ENCODE measurements around the gene GOLGA7B. TPM values are rescaled to one million over a fixed set of nuclear protein-coding genes. Genes with fewer than 3 reads are reported as not detected.
A peak's percentile ranks its signal among the peaks of the same experiment; 100 is the strongest.
"Not testable (repeated sequence)": the region's sequence is repeated elsewhere in the genome, so short reads cannot be mapped to it uniquely, and the experiment has no call there.

GOLGA7B gene
- total RNA-seq, 4 donors from 2014 or later = 12.0 to 27.9 (median 19.4) TPM

DNA sequence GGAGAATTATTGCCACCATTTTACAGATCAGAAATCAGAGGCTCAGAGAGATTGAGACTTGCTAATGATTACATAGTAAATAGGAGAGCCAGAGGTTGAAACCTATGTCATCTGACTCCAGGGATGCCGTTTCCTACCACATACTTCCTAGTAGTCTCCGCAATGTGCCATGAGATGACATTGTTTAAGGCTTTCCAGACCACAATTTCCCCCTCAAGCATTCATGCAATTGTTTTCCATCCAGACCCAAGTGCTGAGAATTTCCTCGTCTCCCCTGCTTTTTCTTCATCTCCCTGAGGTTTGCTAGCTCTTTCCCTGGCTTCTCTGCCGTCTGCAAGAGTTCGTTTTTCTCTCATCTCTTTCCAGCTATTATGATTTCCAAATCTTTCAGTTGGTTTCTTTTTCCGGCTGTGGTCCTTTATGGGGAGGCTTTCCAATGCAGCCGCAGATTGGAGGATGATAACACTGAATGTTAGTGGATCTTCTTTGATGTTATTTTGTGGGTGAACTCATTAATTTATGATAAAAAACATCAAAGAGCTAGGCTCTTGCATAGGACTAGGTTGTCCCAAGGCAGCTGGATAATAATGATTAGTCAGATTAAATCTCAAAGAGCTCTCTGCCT, 6.9 kb upstream of the GOLGA7B start:
- H3K36me3 ChIP-seq = no peaks in the 10 kb centered on the region
- no peak for TF ChIP-seq POLR2A (IDR thresholded peaks at IDR 0.05)
- H3K27ac ChIP-seq = no peak overlapping the region
- H3K4me1 ChIP-seq = peaks cover 6% of the 10 kb centered on the region
- H3K9me3 ChIP-seq = no peaks in the 10 kb centered on the region
- 40% methylated on average over 7 of the region's 7 CpGs for WGBS
- H3K4me3 ChIP-seq = no peak overlapping the region
- DNase-seq (ENCODE audit: low spot score in 2 of 2) = no peak
- H3K27me3 ChIP-seq = no peaks in the 10 kb centered on the region

DNA sequence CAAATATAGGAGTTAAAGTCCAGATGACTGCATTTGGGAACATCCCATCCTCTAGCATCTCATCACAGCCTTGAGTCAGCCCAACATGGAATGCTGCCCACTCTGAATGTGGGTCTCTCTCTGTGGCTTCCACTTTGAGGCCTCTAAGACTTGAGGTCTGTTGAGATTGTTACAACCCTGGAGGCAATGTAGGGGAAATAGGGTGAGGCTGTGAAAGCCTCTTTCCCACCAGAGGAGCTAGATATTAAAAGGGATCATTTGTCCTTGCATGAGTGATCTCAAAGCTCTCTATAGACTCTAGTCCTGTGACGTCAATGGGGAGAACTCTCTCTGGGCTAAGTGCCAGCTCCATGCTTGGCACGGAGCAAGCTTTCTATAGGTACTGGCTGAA, 6.4 kb upstream of the GOLGA7B start:
- no peak overlapping the region for H3K27ac ChIP-seq
- H3K4me1 ChIP-seq = peaks cover 6% of the 10 kb centered on the region
- no peak for DNase-seq (ENCODE audit: low spot score in 2 of 2)
- H3K36me3 ChIP-seq = no peaks in the 10 kb centered on the region
- H3K27me3 ChIP-seq = no peaks in the 10 kb centered on the region
- no peak overlapping the region for H3K4me3 ChIP-seq
- 13% methylated on average over 2 of the region's 2 CpGs for WGBS
- TF ChIP-seq POLR2AphosphoS5 (IDR thresholded peaks at IDR 0.05) (no peak), POLR2A (IDR thresholded peaks at IDR 0.05) (no peak), EP300 (IDR thresholded peaks at IDR 0.05) (no peak)
- TF ChIP-seq, protein P1, sequence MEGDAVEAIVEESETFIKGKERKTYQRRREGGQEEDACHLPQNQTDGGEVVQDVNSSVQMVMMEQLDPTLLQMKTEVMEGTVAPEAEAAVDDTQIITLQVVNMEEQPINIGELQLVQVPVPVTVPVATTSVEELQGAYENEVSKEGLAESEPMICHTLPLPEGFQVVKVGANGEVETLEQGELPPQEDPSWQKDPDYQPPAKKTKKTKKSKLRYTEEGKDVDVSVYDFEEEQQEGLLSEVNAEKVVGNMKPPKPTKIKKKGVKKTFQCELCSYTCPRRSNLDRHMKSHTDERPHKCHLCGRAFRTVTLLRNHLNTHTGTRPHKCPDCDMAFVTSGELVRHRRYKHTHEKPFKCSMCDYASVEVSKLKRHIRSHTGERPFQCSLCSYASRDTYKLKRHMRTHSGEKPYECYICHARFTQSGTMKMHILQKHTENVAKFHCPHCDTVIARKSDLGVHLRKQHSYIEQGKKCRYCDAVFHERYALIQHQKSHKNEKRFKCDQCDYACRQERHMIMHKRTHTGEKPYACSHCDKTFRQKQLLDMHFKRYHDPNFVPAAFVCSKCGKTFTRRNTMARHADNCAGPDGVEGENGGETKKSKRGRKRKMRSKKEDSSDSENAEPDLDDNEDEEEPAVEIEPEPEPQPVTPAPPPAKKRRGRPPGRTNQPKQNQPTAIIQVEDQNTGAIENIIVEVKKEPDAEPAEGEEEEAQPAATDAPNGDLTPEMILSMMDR (IDR thresholded peaks at IDR 0.05) = no peak
- H3K9me3 ChIP-seq = no peaks in the 10 kb centered on the region

DNA sequence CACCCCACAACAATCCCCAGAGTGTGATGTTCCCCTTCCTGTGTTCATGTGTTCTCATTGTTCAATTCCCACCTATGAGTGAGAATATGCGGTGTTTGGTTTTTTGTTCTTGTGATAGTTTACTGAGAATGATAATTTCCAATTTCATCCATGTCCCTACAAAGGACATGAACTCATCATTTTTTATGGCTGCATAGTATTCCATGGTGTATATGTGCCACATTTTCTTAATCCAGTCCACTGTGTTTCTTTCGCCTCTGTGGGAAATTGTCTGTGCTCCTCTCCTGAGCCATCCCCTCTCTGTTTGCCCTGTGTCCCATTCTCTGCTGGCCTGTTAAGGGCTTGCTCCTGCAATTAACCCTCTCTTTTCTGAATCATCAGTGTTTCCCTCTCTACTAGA, 5.7 kb upstream of the GOLGA7B start:
- H3K27me3 ChIP-seq; H3K27ac ChIP-seq; DNase-seq (ENCODE audit: low spot score in 2 of 2); H3K36me3 ChIP-seq; H3K4me3 ChIP-seq; H3K9me3 ChIP-seq; H3K4me1 ChIP-seq: not testable (repeated sequence)
- 95% methylated on average over 1 of the region's 2 CpGs for WGBS

DNA sequence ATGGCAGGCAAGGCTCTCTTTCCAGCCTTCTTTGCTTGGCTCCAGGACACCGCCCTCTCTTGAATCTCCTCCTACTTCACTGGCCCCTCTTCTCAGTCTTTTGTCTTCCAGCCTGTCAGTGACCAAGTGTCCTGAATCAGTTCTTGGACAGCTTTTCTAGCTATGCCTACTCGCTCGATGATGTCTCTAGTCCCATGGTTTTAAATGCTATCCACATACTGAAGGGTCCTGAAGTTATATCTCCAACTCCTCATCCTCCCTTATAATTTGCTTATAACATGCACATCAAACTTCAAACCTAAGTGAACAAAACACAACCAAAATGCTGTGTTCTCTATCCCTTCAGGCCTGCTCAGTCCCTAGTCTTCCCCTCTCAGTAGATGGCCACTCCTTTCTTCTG, 5.0 kb upstream of the GOLGA7B start:
- Histone ChIP-seq H3K9me3 (no peaks in the 10 kb centered on the region), H3K4me1 (peaks cover 16% of the 10 kb centered on the region), H3K27me3 (no peaks in the 10 kb centered on the region), H3K4me3 (no peak overlapping the region), H3K36me3 (no peaks in the 10 kb centered on the region), H3K27ac (no peak overlapping the region)
- no peak for TF ChIP-seq POLR2AphosphoS5 (IDR thresholded peaks at IDR 0.05)
- TF ChIP-seq POLR2A (IDR thresholded peaks at IDR 0.05) = no peak
- no peak for TF ChIP-seq EP300 (IDR thresholded peaks at IDR 0.05)
- TF ChIP-seq, protein P1 (IDR thresholded peaks at IDR 0.05) = no peak
- DNase-seq (ENCODE audit: low spot score in 2 of 2) = no peak
- WGBS = 91% methylated on average over 3 of the region's 3 CpGs

DNA sequence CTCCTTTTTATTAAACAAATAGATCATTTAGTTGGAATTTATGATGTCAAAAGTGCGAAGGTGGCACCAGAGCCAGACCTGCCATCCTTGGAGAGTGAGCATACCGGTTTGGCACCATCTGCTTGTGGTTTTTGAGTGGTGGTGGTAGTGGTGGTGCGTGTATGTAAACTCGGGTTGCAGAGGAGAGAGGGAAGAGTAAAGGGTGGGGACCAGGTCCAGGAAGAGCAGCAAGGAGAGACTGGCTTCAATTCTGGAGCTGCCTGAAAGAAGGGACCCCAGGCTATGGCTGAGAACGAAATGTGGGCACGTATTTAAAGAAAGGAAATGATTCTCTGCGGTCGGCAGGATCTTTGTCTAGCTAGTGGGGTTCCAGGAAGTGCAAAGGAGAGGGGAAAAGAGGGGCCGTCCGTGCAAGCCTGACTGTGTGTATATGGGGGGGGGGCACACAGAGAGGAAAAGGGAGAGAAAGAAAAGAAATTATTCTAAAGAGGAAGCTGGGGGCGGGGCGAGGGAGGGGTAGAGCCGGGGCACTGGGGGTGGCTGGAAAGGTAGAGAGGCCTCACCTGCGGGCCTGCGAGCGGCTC, 448 bp upstream of the GOLGA7B start:
- peaks cover 31% of the 10 kb centered on the region for H3K4me1 ChIP-seq
- no peaks in the 10 kb centered on the region for H3K36me3 ChIP-seq
- H3K27me3 ChIP-seq = peaks cover 30% of the 10 kb centered on the region
- TF ChIP-seq, protein P1 (IDR thresholded peaks at IDR 0.05) = no peak
- TF ChIP-seq EP300 (IDR thresholded peaks at IDR 0.05) = no peak
- no peak for TF ChIP-seq POLR2AphosphoS5 (IDR thresholded peaks at IDR 0.05)
- no peak for TF ChIP-seq POLR2A (IDR thresholded peaks at IDR 0.05)
- DNase-seq (ENCODE audit: low spot score in 2 of 2) = no peak
- no peaks in the 10 kb centered on the region for H3K9me3 ChIP-seq
- H3K4me3 ChIP-seq = peak overlapping the region; percentile 72
- WGBS = 6% methylated on average over 16 of the region's 16 CpGs
- peak overlapping the region; percentile 42 for H3K27ac ChIP-seq

DNA sequence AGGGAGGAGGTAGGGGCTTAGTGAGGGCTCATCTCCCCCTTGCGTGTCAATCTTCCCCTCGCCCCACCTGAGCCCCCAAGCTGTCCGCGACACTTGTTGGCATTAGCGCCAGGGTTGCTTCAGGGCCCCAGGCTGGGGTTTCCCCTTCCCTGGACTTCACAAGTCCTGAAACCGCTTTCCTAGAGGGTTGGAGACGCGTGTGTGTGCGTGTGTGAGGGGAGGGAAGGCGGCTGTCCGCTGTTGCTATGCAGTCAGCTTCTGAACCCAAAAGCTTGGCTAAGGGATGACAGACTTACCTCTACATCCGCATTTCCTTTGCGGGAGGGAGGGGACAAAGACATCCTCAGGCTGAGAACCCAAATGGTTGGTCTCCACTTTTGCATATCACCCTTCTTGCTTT, 803 bp downstream of the GOLGA7B start:
- Histone ChIP-seq H3K4me1 (peaks cover 31% of the 10 kb centered on the region), H3K4me3 (peak overlapping the region; percentile 72), H3K27ac (peak overlapping the region; percentile 42), H3K27me3 (peaks cover 30% of the 10 kb centered on the region), H3K36me3 (no peaks in the 10 kb centered on the region), H3K9me3 (no peaks in the 10 kb centered on the region)
- WGBS = 25% methylated on average over 5 of the region's 13 CpGs
- TF ChIP-seq EP300 (IDR thresholded peaks at IDR 0.05) = no peak
- no peak for TF ChIP-seq POLR2AphosphoS5 (IDR thresholded peaks at IDR 0.05)
- TF ChIP-seq, protein P1 (IDR thresholded peaks at IDR 0.05) = no peak
- no peak for TF ChIP-seq POLR2A (IDR thresholded peaks at IDR 0.05)
- no peak for DNase-seq (ENCODE audit: low spot score in 2 of 2)
